Measurements from ENCODE around the gene GRK5.
A peak's percentile ranks its signal among the peaks of the same experiment; 100 is the strongest.

GRK5 gene

GRCh38 chr10:119320981-119321380, 113.6 kb downstream of the GRK5 start:
- DNase-seq, result no peak

GRCh38 chr10:119323085-119324016, 116.0 kb downstream of the GRK5 start:
- DNase-seq, result no peak

- DNase-seq, result no peak
Observed at GRCh38 chr10:119325131-119325530, 117.8 kb downstream of the GRK5 start.

- DNase-seq, result no peak
Observed at GRCh38 chr10:119326167-119326566, 118.8 kb downstream of the GRK5 start.

GRCh38 chr10:119327096-119327745, 119.8 kb downstream of the GRK5 start:
- no peak for DNase-seq

- no peak for DNase-seq
Observed at GRCh38 chr10:119328223-119328622, 120.9 kb downstream of the GRK5 start.

- no peak for DNase-seq
Observed at GRCh38 chr10:119330342-119330741, 123.0 kb downstream of the GRK5 start.

- no peak for DNase-seq
Observed at GRCh38 chr10:119331061-119331460, 123.7 kb downstream of the GRK5 start.

GRCh38 chr10:119333146-119333792, 125.9 kb downstream of the GRK5 start:
- DNase-seq, result no peak

- no peak for DNase-seq
Observed at GRCh38 chr10:119335671-119336353, 128.4 kb downstream of the GRK5 start.

GRCh38 chr10:119336599-119336998, 129.2 kb downstream of the GRK5 start:
- DNase-seq, result no peak

- no peak for DNase-seq
Observed at GRCh38 chr10:119337223-119337622, 129.9 kb downstream of the GRK5 start.

GRCh38 chr10:119337796-119338432, 130.5 kb downstream of the GRK5 start:
- DNase-seq, result peak; percentile 61

GRCh38 chr10:119339109-119339508, 131.7 kb downstream of the GRK5 start:
- DNase-seq, result no peak

- DNase-seq, result no peak
Observed at GRCh38 chr10:119340893-119341458, 133.6 kb downstream of the GRK5 start.

GRCh38 chr10:119341459-119342301, 134.3 kb downstream of the GRK5 start:
- peak; percentile 66 for DNase-seq

- DNase-seq, result no peak
Observed at GRCh38 chr10:119342335-119342734, 135.0 kb downstream of the GRK5 start.

GRCh38 chr10:119343011-119343601, 135.7 kb downstream of the GRK5 start:
- no peak for DNase-seq

GRCh38 chr10:119344381-119344780, 137.0 kb downstream of the GRK5 start:
- no peak for DNase-seq

GRCh38 chr10:119346095-119346832, 138.9 kb downstream of the GRK5 start:
- no peak for DNase-seq
